Osteoblast (primary cell): ENCODE results near the gene C1orf167. TPM values are rescaled to one million over a fixed set of nuclear protein-coding genes. Genes with fewer than 3 reads are reported as not detected.

ENCODE experiments used
- DNase-seq: peaks from one replicate; pipeline ENCODE4 v3.0.0; 2011; ENCODE audit warnings: low spot score, mixed read lengths; ENCODE audit not compliant: insufficient read length; ENCODE audit errors: missing footprints
- H2AFZ ChIP-seq: 2 replicates; pipeline ENCODE4 v1.6.0; 2011; ENCODE audit warnings: mild to moderate bottlenecking, low read length
- H3K27ac ChIP-seq: 2 replicates; pipeline ENCODE4 v1.5.1; 2011; ENCODE audit warnings: mild to moderate bottlenecking, low read depth, low read length, moderate library complexity
- H3K27me3 ChIP-seq: 2 replicates; pipeline ENCODE4 v1.6.0; 2012; ENCODE audit warnings: mild to moderate bottlenecking, control low read depth, inconsistent platforms, low read length, moderate library complexity; ENCODE audit not compliant: insufficient read depth
- H3K36me3 ChIP-seq: 2 replicates; pipeline ENCODE4 v1.5.1; 2011; ENCODE audit warnings: mild to moderate bottlenecking, low read length, control low read depth, moderate library complexity; ENCODE audit not compliant: insufficient read depth
- H3K4me1 ChIP-seq: 2 replicates; pipeline ENCODE4 v1.5.1; 2011; ENCODE audit warnings: mild to moderate bottlenecking, low read length, control low read depth, moderate library complexity; ENCODE audit not compliant: insufficient read depth
- H3K4me2 ChIP-seq: 2 replicates; pipeline ENCODE4 v1.6.0; 2011; ENCODE audit warnings: mild to moderate bottlenecking, low read length; ENCODE audit not compliant: insufficient read depth
- H3K4me3 ChIP-seq: fragments of 200-600 bp; sonication (generic); 3 replicates; pipeline ENCODE4 v1.5.1; 2012; ENCODE audit warnings: mild to moderate bottlenecking, low read length, inconsistent platforms; ENCODE audit not compliant: insufficient read depth
- H3K79me2 ChIP-seq: 2 replicates; pipeline ENCODE4 v1.6.0; 2012; ENCODE audit warnings: mild to moderate bottlenecking, low read length, control low read depth, inconsistent platforms; ENCODE audit not compliant: insufficient read depth
- H3K9me3 ChIP-seq: 2 replicates; pipeline ENCODE4 v1.5.1; 2011; ENCODE audit warnings: low read depth, low read length, control low read depth
- H4K20me1 ChIP-seq: 2 replicates; pipeline ENCODE4 v1.6.0; 2012; ENCODE audit warnings: mild to moderate bottlenecking, low read length, control low read depth; ENCODE audit not compliant: insufficient read depth
- total RNA-seq: library from RNA; depleted of rRNA; stranded (reverse); fragments of >200 nt; gene quantifications from 2 replicates; pipeline ENCODE4 v1.2.3, GENCODE V29; 2012
- TF ChIP-seq, protein P1 (sequence below): IDR thresholded peaks from 2 replicates; pipeline ENCODE4 v1.5.1; 2011; ENCODE audit warnings: mild to moderate bottlenecking, low read depth, low read length, moderate library complexity; ENCODE audit errors: extremely low read depth

C1orf167 gene
- total RNA-seq, 1 donor: not detected

DNA sequence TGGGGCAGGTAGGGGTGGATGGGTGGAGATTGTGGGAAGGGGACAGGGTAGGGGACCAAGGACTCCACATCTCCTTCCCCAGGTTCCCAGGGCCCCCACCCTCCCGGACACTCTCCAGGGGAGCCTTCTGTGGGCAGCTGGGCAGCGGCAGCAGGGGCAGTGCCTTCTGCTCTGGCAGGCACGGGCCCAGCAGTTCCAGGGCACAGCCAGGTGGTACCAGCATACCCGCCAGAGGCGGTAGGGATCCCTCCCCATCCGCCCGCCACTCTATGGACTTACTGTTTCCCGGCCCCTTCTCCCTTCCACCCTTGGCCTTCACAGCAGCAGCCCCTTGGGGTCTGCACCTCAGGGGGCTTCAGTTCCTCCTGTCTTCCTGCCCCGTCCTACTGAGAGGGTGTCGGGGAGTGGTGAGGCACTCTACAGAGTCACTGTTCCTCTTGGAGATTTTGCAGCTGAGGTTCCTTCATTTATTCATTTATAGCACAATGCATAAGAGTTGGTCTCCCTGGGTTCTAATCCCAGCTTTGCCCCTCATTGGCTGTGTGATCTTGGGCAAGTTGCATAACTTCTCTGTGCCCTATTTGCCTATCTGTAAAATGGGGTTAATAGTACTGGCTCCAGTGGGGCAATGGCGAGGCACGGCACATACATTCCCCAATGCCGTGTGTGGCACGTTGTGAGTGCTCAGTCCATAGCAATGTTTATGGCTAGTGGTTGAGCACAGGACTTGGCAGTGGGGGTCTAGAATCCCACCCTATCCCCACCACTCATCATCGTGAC is 17.0 kb downstream of the C1orf167 start:
- no peaks in the 10 kb centered on the region for H3K79me2 ChIP-seq
- H3K27ac ChIP-seq: no peak overlapping the region
- H2AFZ ChIP-seq: no peak overlapping the region
- H3K9me3 ChIP-seq: no peaks in the 10 kb centered on the region
- no peaks in the 10 kb centered on the region for H4K20me1 ChIP-seq
- H3K4me3 ChIP-seq: no peak overlapping the region
- H3K4me2 ChIP-seq: no peak overlapping the region
- no peaks in the 10 kb centered on the region for H3K4me1 ChIP-seq
- TF ChIP-seq, protein P1, sequence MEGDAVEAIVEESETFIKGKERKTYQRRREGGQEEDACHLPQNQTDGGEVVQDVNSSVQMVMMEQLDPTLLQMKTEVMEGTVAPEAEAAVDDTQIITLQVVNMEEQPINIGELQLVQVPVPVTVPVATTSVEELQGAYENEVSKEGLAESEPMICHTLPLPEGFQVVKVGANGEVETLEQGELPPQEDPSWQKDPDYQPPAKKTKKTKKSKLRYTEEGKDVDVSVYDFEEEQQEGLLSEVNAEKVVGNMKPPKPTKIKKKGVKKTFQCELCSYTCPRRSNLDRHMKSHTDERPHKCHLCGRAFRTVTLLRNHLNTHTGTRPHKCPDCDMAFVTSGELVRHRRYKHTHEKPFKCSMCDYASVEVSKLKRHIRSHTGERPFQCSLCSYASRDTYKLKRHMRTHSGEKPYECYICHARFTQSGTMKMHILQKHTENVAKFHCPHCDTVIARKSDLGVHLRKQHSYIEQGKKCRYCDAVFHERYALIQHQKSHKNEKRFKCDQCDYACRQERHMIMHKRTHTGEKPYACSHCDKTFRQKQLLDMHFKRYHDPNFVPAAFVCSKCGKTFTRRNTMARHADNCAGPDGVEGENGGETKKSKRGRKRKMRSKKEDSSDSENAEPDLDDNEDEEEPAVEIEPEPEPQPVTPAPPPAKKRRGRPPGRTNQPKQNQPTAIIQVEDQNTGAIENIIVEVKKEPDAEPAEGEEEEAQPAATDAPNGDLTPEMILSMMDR: no peak
- DNase-seq: no peak
- H3K36me3 ChIP-seq: no peaks in the 10 kb centered on the region
- H3K27me3 ChIP-seq: no peaks in the 10 kb centered on the region

DNA sequence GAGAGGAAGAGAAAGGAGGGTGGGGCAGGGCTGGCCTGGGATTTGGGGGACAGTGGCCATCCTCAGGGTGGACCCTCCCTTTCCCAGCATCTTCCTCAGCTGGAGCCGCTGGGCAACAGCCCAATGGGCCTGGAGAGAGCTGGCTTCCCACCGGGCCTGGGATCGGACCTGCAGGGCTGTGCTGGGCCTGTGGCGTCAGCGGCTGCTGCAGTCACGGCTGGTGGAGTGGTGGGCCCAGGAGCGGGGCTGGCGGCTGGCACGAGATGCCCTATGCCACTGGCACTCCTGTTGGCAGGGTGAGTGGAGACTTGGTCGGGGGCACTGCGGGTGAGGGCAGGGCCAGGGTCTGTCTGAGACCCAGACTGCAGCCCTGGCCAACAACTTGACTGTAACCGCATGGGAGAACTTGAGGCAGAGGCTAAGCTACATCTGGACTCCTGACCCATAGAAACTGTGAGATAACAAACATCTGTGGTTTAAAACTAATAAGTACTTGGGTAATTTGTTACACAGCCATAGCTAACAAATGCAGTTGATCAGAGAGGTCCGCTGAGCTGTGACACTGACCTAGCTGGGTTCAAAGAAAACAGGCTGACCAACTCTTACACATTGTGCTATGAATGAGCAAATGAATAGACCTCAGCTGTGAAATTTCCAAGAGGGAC is 17.9 kb downstream of the C1orf167 start:
- Histone ChIP-seq H4K20me1 (no peaks in the 10 kb centered on the region), H3K4me2 (no peak overlapping the region), H3K9me3 (no peaks in the 10 kb centered on the region), H3K79me2 (no peaks in the 10 kb centered on the region), H3K27ac (no peak overlapping the region), H3K36me3 (no peaks in the 10 kb centered on the region), H3K4me3 (no peak overlapping the region), H2AFZ (no peak overlapping the region), H3K27me3 (no peaks in the 10 kb centered on the region), H3K4me1 (no peaks in the 10 kb centered on the region)
- no peak for DNase-seq
- TF ChIP-seq, protein P1: no peak

DNA sequence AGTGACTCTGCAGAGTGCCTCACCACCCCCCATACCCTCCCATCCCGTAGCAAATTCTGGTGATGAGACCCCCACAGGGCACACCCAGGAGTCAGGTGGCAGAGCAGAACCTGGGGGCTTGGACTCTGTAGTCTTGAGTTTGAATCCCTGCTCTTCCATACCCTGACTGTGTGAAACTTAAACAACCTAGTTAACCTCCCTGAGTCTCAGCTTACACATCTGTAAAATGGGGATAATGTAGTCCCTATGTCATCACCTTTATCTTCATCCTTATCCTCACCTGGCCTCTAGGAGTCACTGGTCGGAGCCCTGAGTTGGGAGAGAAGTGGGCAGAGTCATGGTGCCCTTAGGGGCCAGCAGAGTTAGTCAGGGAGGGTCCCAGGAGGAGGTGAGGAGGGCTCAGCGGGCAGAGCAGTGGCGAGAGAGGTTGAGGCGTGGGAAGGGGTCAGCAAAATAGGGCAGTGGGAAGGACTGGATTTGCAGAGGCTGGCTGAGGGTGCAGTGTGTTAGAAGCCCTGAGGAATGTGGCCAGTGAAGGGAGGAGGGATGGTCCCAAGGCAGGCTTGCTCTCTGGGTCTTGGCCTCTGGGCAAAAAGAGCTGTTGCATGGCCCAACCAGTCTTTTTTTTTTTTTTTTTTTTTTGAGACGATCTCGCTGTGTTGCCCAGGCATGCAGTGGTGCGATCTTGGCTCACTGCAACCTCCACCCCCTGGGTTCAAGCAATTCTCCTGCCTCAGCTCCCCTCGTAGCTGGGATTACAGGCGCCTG is 18.6 kb downstream of the C1orf167 start:
- H3K4me2 ChIP-seq: no peak overlapping the region
- no peaks in the 10 kb centered on the region for H4K20me1 ChIP-seq
- H3K4me3 ChIP-seq: no peak overlapping the region
- H3K36me3 ChIP-seq: no peaks in the 10 kb centered on the region
- H3K27me3 ChIP-seq: no peaks in the 10 kb centered on the region
- H3K4me1 ChIP-seq: no peaks in the 10 kb centered on the region
- H2AFZ ChIP-seq: no peak overlapping the region
- H3K79me2 ChIP-seq: no peaks in the 10 kb centered on the region
- DNase-seq: no peak
- no peak overlapping the region for H3K27ac ChIP-seq
- H3K9me3 ChIP-seq: no peaks in the 10 kb centered on the region
- TF ChIP-seq, protein P1: no peak

DNA sequence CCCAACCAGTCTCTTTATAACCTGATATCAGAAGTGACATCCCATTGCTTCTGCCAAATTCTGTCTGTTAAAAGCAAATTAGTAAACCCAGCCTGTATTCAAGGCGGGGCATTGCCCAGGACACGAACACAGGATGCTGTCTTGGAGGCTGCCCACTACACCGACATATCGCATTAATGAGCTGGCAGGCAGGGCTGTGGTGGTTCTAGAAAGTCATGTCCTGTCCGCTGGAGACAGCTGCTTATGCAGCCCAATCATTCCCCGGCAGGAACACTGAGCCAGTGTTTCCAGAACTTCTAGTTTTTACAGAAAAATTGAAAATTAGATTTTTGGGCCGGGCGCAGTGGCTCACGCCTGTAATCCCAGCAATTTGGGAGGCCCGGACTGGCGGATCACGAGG is 19.3 kb downstream of the C1orf167 start:
- no peak overlapping the region for H2AFZ ChIP-seq
- no peak overlapping the region for H3K4me3 ChIP-seq
- no peaks in the 10 kb centered on the region for H3K36me3 ChIP-seq
- H3K79me2 ChIP-seq: no peaks in the 10 kb centered on the region
- H3K4me1 ChIP-seq: no peaks in the 10 kb centered on the region
- no peaks in the 10 kb centered on the region for H3K27me3 ChIP-seq
- no peak overlapping the region for H3K27ac ChIP-seq
- H3K9me3 ChIP-seq: no peaks in the 10 kb centered on the region
- H4K20me1 ChIP-seq: no peaks in the 10 kb centered on the region
- TF ChIP-seq, protein P1: no peak
- peak; percentile 89 for DNase-seq
- H3K4me2 ChIP-seq: no peak overlapping the region
